ENCODE results near the gene SIM1. TPM values are rescaled to one million over a fixed set of nuclear protein-coding genes. Genes with fewer than 3 reads are reported as not detected.

The SIM1 gene
- total RNA-seq, 1 experiment from 2014 or later: not detected

- CTCF ChIA-PET: no interaction called here
- no peak overlapping the region for H2AFZ ChIP-seq (ENCODE audit: low read length)
- no TSS peak for BruUV-seq (replicated peaks)
Observed at GRCh38 chr6:100372326-100373091, 92.2 kb downstream of the SIM1 start.

DNA sequence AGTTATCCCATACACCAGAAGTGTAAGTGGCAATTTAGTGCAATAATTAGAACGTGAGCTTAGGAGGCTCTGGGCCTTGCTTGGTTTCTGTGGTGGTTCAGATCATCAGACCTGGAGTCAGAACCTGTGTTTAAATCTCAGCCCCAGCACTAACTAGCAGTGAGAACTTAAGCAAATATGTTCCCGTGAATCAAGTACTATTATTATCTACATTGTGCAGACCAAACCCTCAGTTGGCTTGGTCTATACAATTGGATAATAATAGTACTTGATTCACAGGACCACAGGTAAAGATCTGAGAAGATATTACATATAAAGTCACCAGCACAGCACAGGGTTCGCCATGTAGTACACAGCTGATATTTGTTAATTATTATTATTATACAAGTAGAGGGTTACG, 93.1 kb downstream of the SIM1 start:
- Histone ChIP-seq H4K20me1 (ENCODE audit: low read length) (no peaks in the 10 kb centered on the region), H3K27me3 (ENCODE audit: low read length) (no peaks in the 10 kb centered on the region), H3F3A (ENCODE audit: low read length, unreplicated experiment) (no peaks in the 10 kb centered on the region), H3K4me2 (ENCODE audit: low read length) (no peak overlapping the region), H3K79me2 (ENCODE audit: low read length) (no peaks in the 10 kb centered on the region), H3K4me1 (ENCODE audit: insufficient read depth, low read length) (no peaks in the 10 kb centered on the region), H3K27ac (ENCODE audit: low read length) (no peak overlapping the region), H3K4me3 (ENCODE audit: low read length) (no peak overlapping the region), H3K9me2 (replicated peaks; ENCODE audit: low read length) (no peaks in the 10 kb centered on the region), H2AFZ (ENCODE audit: low read length) (no peak overlapping the region), H3K36me3 (ENCODE audit: low read depth, low read length) (no peaks in the 10 kb centered on the region), H3K9me3 (ENCODE audit: low read length) (no peaks in the 10 kb centered on the region), H3K9ac (ENCODE audit: low read length) (no peak overlapping the region)
- TF ChIP-seq EZH2 (IDR thresholded peaks at IDR 0.05; ENCODE audit: low read length, unreplicated experiment) (no peak), EZH2phosphoT487 (IDR thresholded peaks at IDR 0.05; ENCODE audit: borderline replicate concordance, low read length) (no peak), CTCF (conservative IDR thresholded peaks at IDR 0.05; ENCODE audit: low read depth, low read length) (no peak)
- intact Hi-C loops (cut with micrococcal nuclease): no loop called here
- ATAC-seq: no peak
- ChIA-PET POLR2A (ENCODE audit: unreplicated experiment) (no interaction called here), CTCF (no interaction called here)
- no peak for DNase-seq
- BruUV-seq (replicated peaks): no TSS peak

More at GRCh38 chr6:100372326-100373091, 92.2 kb downstream of the SIM1 start:
- H3K36me3 ChIP-seq (ENCODE audit: low read depth, low read length): no peaks in the 10 kb centered on the region
- intact Hi-C loops (cut with micrococcal nuclease): no loop called here
- H3K27ac ChIP-seq (ENCODE audit: low read length): no peak overlapping the region
- no peak for ATAC-seq
- POLR2A ChIA-PET (ENCODE audit: unreplicated experiment): no interaction called here
- no peaks in the 10 kb centered on the region for H3F3A ChIP-seq (ENCODE audit: low read length, unreplicated experiment)
- H3K9ac ChIP-seq (ENCODE audit: low read length): no peak overlapping the region
- H3K4me3 ChIP-seq (ENCODE audit: low read length): no peak overlapping the region
- H3K27me3 ChIP-seq (ENCODE audit: low read length): no peaks in the 10 kb centered on the region
- no peaks in the 10 kb centered on the region for H3K4me1 ChIP-seq (ENCODE audit: insufficient read depth, low read length)
- TF ChIP-seq EZH2phosphoT487 (IDR thresholded peaks at IDR 0.05; ENCODE audit: borderline replicate concordance, low read length) (no peak), EZH2 (IDR thresholded peaks at IDR 0.05; ENCODE audit: low read length, unreplicated experiment) (no peak), CTCF (conservative IDR thresholded peaks at IDR 0.05; ENCODE audit: low read depth, low read length) (no peak)
- no peaks in the 10 kb centered on the region for H3K9me3 ChIP-seq (ENCODE audit: low read length)
- no peaks in the 10 kb centered on the region for H4K20me1 ChIP-seq (ENCODE audit: low read length)
- DNase-seq: no peak
- H3K79me2 ChIP-seq (ENCODE audit: low read length): no peaks in the 10 kb centered on the region
- no peak overlapping the region for H3K4me2 ChIP-seq (ENCODE audit: low read length)
- no peaks in the 10 kb centered on the region for H3K9me2 ChIP-seq (replicated peaks; ENCODE audit: low read length)

GRCh38 chr6:100370265-100370664, 94.5 kb downstream of the SIM1 start:
- H3K4me3 ChIP-seq (ENCODE audit: low read length): no peak overlapping the region
- no peak overlapping the region for H2AFZ ChIP-seq (ENCODE audit: low read length)
- DNase-seq (peak; percentile 18), ATAC-seq (no peak)
- H3K4me1 ChIP-seq (ENCODE audit: insufficient read depth, low read length): no peaks in the 10 kb centered on the region
- no TSS peak for BruUV-seq (replicated peaks)
- no peak for TF ChIP-seq EZH2 (IDR thresholded peaks at IDR 0.05; ENCODE audit: low read length, unreplicated experiment)
- TF ChIP-seq CTCF (conservative IDR thresholded peaks at IDR 0.05; ENCODE audit: low read depth, low read length): peak; percentile 45; the same call in 1 of the 2 replicates
- no peak for TF ChIP-seq EZH2phosphoT487 (IDR thresholded peaks at IDR 0.05; ENCODE audit: borderline replicate concordance, low read length)
- intact Hi-C loops (cut with micrococcal nuclease): no loop called here
- no peaks in the 10 kb centered on the region for H3K9me3 ChIP-seq (ENCODE audit: low read length)
- no peaks in the 10 kb centered on the region for H3F3A ChIP-seq (ENCODE audit: low read length, unreplicated experiment)
- H3K9ac ChIP-seq (ENCODE audit: low read length): no peak overlapping the region
- ChIA-PET POLR2A (ENCODE audit: unreplicated experiment) (no interaction called here), CTCF (no interaction called here)
- no peaks in the 10 kb centered on the region for H4K20me1 ChIP-seq (ENCODE audit: low read length)
- no peaks in the 10 kb centered on the region for H3K9me2 ChIP-seq (replicated peaks; ENCODE audit: low read length)
- H3K27me3 ChIP-seq (ENCODE audit: low read length): no peaks in the 10 kb centered on the region
- no peaks in the 10 kb centered on the region for H3K36me3 ChIP-seq (ENCODE audit: low read depth, low read length)
- H3K27ac ChIP-seq (ENCODE audit: low read length): no peak overlapping the region
- no peaks in the 10 kb centered on the region for H3K79me2 ChIP-seq (ENCODE audit: low read length)
- H3K4me2 ChIP-seq (ENCODE audit: low read length): no peak overlapping the region

Measured in PC-3 (cell line).